Spinal cord (tissue), 10 donors: ENCODE results near the gene BAIAP2L1. TPM values are rescaled to one million over a fixed set of nuclear protein-coding genes. Genes with fewer than 3 reads are reported as not detected.
A peak's percentile ranks its signal among the peaks of the same experiment; 100 is the strongest.

Source experiments
- DNase-seq, 6 donors: peaks; one replicate each; pipeline versions ENCODE4 v3.0.0 to v3.0.0-alpha.2; 2013 to 2015; ENCODE audit warnings: low spot score in 6 of 6, low read depth in 4 of 6
- H3K27ac ChIP-seq: one replicate; pipeline ENCODE4 v1.5.1; 2013; ENCODE audit warnings: low read depth, low read length, control low read depth
- H3K27me3 ChIP-seq: one replicate; pipeline ENCODE4 v1.6.1; 2013; ENCODE audit warnings: low read length; ENCODE audit not compliant: control insufficient read depth, insufficient read depth
- H3K36me3 ChIP-seq: one replicate; pipeline ENCODE4 v1.6.1; 2013; ENCODE audit warnings: low read length; ENCODE audit not compliant: control insufficient read depth, insufficient read depth
- H3K4me1 ChIP-seq: one replicate; pipeline ENCODE4 v1.6.1; 2013; ENCODE audit warnings: low read length; ENCODE audit not compliant: control insufficient read depth, insufficient read depth
- H3K4me3 ChIP-seq: one replicate; pipeline ENCODE4 v1.5.1; 2013; ENCODE audit warnings: low read depth, low read length, control low read depth
- H3K9me3 ChIP-seq: one replicate; pipeline ENCODE4 v1.6.1; 2013; ENCODE audit warnings: low read length; ENCODE audit not compliant: control insufficient read depth, insufficient read depth
- WGBS: methylation state at CpG from one replicate; pipeline ENCODE4 v1.1.5; 2013; ENCODE audit warnings: missing lambda C conversion rate; ENCODE audit not compliant: insufficient coverage; 5-methylcytosine and 5-hydroxymethylcytosine counted together
- polyA plus RNA-seq, 2 donors: library from polyadenylated mRNA; unstranded; fragments of 120-200 nt; gene quantifications; one replicate each; pipeline ENCODE4 v1.2.1, GENCODE V29; 2013; ENCODE audit not compliant: insufficient read length in 2 of 2
- total RNA-seq, 2 donors: library from RNA; depleted of rRNA in 1 of 2; stranded (reverse); fragments of 120-200 nt in 1 of 2; fragments of >200 nt in 1 of 2; gene quantifications; one replicate each; pipeline versions ENCODE4 v1.2.3 to v1.2.4, GENCODE V29; 2013 to 2014
- donor health status: healthy.

BAIAP2L1 gene
- total and polyA plus RNA-seq, 4 donors = 1.5 to 4.3 (median 2.2) TPM

DNA sequence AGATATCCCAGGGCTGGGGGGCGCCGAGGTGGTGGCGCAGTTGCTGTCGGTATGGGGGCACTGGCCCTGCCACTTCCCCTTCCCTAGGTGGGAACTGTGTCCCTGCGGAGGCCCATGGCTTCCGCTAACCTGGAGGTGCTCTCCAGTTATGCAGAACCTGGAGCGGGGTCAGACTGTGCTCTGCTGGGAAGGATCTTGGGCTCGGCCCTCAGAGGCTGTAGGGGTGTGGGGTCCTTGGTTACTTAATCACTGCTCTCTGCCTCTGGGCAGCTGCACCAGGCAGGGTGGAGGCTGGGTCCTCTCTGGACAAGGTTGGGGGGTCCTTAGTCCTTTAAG, 117.0 kb downstream of the BAIAP2L1 start:
- 88% methylated on average over 7 of the region's 8 CpGs for WGBS
- Histone ChIP-seq H3K36me3 (peaks cover 58% of the 10 kb centered on the region), H3K9me3 (no peaks in the 10 kb centered on the region), H3K27me3 (no peaks in the 10 kb centered on the region), H3K4me1 (peaks cover 66% of the 10 kb centered on the region), H3K27ac (no peak overlapping the region), H3K4me3 (peak overlapping the region; percentile 1)
- no peak for DNase-seq

DNA sequence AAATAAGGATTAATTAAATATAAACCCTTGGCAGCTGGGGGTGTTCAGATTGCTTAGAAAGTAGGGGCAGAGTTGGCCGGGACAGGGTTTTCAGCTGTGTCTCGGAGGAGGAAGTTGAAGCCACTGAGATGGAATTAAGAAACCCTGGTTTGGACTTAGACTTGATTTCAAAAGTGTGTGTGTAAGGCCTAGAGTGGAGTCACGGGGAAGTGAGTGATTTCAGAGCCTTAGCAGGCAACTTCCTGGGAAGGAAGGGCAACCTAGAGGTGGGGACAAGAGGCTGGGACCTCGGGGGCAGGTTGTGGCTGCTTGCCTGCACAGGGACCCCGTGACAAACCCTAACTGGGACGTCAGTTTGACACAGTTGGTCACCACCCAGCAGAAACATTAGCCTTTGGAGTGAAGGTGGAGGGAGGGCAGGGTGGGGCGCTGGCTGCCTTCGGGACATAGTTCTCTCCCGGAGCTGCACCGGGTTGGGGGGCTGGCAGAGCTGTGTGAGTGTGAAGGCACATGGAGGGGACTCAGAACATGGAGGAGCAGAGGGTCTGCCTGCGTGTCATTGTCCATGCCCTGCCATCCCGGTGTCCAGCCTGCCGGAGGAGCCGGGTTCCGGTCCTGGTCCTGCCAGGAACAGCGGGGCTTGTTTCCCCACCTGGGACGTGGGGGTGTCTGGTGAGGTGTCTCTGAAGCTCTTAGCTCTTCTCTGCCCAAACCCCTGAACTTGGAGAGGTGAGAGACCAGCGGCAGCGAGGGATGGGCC, 117.6 kb downstream of the BAIAP2L1 start:
- H3K27ac ChIP-seq = no peak overlapping the region
- no peak for DNase-seq
- peak overlapping the region; percentile 73 for H3K4me3 ChIP-seq
- H3K27me3 ChIP-seq = no peaks in the 10 kb centered on the region
- WGBS = 88% methylated on average over 14 of the region's 19 CpGs
- H3K36me3 ChIP-seq = peaks cover 53% of the 10 kb centered on the region
- peaks cover 66% of the 10 kb centered on the region for H3K4me1 ChIP-seq
- H3K9me3 ChIP-seq = no peaks in the 10 kb centered on the region

DNA sequence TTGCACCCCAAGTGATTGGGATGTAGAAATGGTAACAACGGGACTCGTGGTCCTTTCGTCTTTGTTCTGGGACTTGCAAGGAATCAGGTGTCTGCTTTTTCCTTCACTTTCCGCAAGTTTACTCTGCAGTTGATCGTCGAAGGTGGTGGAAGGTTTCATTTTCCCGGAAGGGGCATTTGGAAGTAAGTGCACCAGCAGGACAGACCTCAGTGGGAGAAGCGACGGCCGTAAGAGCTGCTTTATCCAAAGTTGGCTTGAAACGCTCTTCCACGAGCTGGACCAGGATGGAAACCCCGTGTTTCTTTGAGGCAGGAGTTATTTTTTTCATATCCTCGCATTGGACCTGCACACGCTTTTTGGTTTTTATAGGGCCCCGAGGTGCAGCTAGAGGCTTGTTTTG, 118.2 kb downstream of the BAIAP2L1 start:
- Histone ChIP-seq H3K4me3 (peak overlapping the region; percentile 73), H3K27me3 (no peaks in the 10 kb centered on the region), H3K9me3 (no peaks in the 10 kb centered on the region), H3K36me3 (peaks cover 47% of the 10 kb centered on the region), H3K4me1 (peaks cover 65% of the 10 kb centered on the region), H3K27ac (no peak overlapping the region)
- DNase-seq = peak in 1 of 6 donors; percentile 10
- 36% methylated on average over 12 of the region's 16 CpGs for WGBS

DNA sequence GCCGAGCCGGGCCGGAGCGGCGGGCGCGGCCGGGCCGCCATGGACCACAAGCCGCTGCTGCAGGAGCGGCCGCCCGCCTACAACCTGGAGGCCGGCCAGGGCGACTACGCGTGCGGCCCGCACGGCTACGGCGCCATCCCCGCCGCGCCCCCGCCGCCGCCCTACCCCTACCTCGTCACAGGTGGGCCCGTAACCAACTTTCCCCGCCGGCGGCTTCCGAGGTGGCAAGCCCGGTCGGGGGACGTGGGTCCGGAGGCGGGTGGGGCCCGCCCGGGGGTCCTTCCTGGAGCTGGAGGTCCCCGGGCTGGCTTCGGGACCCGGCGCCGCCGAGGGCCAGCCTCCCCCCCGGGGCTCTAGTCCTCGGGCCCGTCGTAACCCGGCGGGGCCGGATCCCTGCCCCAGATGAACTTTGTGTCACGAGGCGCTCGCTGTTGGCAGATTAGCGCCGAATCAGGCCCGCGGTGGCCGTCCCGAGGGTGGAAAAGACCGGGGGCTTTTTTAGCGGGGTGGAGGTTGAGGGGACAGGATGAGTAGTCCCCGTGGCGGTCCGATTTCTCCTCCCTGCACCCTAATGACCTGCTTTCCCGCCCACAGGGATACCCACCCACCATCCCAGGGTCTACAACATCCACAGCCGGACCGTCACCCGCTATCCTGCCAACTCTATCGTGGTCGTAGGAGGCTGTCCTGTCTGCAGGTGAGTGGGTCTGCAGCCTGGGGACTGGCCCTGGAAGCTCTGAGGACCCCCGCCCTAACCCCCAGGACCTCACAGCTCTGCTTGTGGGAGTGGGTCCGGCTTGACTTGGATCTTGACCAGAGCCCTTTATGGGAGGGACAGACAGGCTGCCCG, 118.9 kb downstream of the BAIAP2L1 start:
- H3K4me3 ChIP-seq = peak overlapping the region; percentile 73
- peak in 2 of 6 donors; percentile 7 to 51 for DNase-seq
- under 1% methylated on average over 62 of the region's 77 CpGs for WGBS

GRCh38 chr7:98280791-98281756, 119.8 kb downstream of the BAIAP2L1 start, which contains the start of gene BRI3:
BRI3 (plus strand) TSS chr7:98281686; CDS start chr7:98281796, 110 bp downstream.
- Histone ChIP-seq H3K9me3 (no peaks in the 10 kb centered on the region), H3K36me3 (peaks cover 30% of the 10 kb centered on the region), H3K27ac (peak within 1 kb of the TSS; percentile 64), H3K4me1 (peaks cover 50% of the 10 kb centered on the region), H3K27me3 (no peaks in the 10 kb centered on the region), H3K4me3 (peak within 1 kb of the TSS; percentile 85)
- 0% methylated on average over 64 of the region's 92 CpGs for WGBS
- DNase-seq = peak; percentile 50 to 98 (median 89)

More for the DNA sequence above, 118.9 kb downstream of the BAIAP2L1 start:
- Histone ChIP-seq H3K9me3 (no peaks in the 10 kb centered on the region), H3K4me1 (peaks cover 58% of the 10 kb centered on the region), H3K36me3 (peaks cover 39% of the 10 kb centered on the region), H3K27ac (no peak overlapping the region), H3K27me3 (no peaks in the 10 kb centered on the region)

GRCh38 chr7:98280296-98280695, 120.6 kb downstream of the BAIAP2L1 start:
- Histone ChIP-seq H3K4me1 (peaks cover 42% of the 10 kb centered on the region), H3K27ac (no peak overlapping the region), H3K4me3 (peak overlapping the region; percentile 85)

GRCh38 chr7:98278936-98279335, 122.0 kb downstream of the BAIAP2L1 start:
- Histone ChIP-seq H3K9me3 (no peaks in the 10 kb centered on the region), H3K4me1 (peaks cover 28% of the 10 kb centered on the region), H3K36me3 (peaks cover 9% of the 10 kb centered on the region), H3K27me3 (no peaks in the 10 kb centered on the region), H3K27ac (no peak overlapping the region), H3K4me3 (no peak overlapping the region)
- 62% methylated on average over 3 of the region's 4 CpGs for whole genome bisulfite sequencing
- DNase-seq = no peak

More at GRCh38 chr7:98280296-98280695, 120.6 kb downstream of the BAIAP2L1 start:
- H3K9me3 ChIP-seq = no peaks in the 10 kb centered on the region
- DNase-seq = no peak
- WGBS = 24% methylated on average over 4 of the region's 7 CpGs
- H3K27me3 ChIP-seq = no peaks in the 10 kb centered on the region
- H3K36me3 ChIP-seq = peaks cover 22% of the 10 kb centered on the region

DNA sequence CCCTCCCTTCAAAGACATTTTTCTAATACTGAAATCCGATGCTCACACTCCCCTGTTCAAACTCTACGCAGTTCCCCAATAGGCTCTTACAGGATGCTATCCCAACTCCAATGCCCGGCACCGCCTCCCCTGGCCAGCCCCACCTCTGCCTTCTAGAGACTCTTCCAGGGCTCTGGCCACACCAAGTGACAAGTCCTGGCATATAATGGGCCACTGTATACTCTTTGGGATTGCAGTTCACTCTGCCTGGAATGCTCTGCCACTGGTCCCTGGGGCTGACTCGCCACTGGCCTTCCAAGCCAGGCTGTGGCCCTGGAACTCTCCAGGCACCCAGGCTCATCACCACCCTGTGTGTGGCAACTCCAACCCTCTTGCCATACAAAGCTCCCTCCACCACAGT, 122.5 kb downstream of the BAIAP2L1 start:
- 92% methylated on average over 5 of the region's 5 CpGs for WGBS
- Histone ChIP-seq H3K4me1 (peaks cover 23% of the 10 kb centered on the region), H3K27ac (no peak overlapping the region), H3K27me3 (no peaks in the 10 kb centered on the region), H3K4me3 (no peak overlapping the region), H3K36me3 (peaks cover 4% of the 10 kb centered on the region), H3K9me3 (no peaks in the 10 kb centered on the region)
- DNase-seq = no peak

DNA sequence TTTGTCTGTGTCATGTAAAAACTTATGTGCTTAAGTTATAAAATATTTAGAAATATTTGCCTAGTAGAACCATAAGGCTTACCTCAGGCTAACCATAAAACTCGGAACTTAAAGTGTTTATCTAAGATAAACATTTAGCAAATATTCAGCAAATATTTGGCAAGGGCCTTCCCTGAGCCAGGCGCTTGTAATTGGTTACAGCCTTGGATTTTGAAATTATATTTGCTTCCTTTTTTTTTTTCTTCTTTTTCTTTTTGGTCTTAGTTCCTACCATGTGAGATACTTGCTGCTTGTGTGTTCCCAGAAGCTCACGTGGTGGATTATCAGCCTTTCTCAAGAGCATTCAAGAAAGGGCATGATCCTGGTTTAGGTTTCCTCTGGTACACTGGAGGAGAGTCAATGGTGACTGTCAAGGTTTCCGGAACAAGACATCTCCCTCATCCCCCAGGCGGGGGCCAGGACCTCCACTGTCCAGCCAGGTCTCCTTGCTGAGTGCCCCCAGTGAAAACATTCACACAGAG, 124.6 kb downstream of the BAIAP2L1 start:
- no peaks in the 10 kb centered on the region for H3K36me3 ChIP-seq
- H3K27ac ChIP-seq = no peak overlapping the region
- no peaks in the 10 kb centered on the region for H3K9me3 ChIP-seq
- H3K27me3 ChIP-seq = no peaks in the 10 kb centered on the region
- peaks cover 8% of the 10 kb centered on the region for H3K4me1 ChIP-seq
- H3K4me3 ChIP-seq = no peak overlapping the region
- no peak for DNase-seq
- no CpG with 5 or more reads among the region's 5 CpGs for WGBS
